ENCODE results near the gene ATF7. TPM values are rescaled to one million over a fixed set of nuclear protein-coding genes. Genes with fewer than 3 reads are reported as not detected.

The ATF7 gene
- total RNA-seq, 4 donors from 2014 or later, result 12.5 to 28.0 (median 20.6) TPM

DNA sequence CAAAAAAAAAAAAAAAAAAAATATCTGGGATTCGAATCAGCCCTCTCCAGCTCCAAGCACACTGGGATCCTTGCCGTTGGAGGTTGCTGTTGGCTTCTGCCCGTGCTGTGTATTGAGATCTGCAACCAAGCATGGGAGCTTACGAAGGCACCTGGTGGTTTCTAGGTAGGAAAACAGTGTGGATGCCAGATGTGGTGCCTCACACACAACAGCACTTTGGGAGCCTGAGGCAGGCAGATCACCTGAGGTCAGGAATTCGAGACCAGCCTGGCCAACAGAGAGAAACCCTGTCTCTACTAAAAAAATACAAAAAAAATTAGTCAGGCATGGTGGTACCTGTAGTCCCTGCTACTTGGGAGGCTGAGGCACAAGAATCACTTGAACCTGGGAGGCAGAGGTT lies 47.4 kb downstream of the ATF7 start:
- Histone ChIP-seq H3K27ac (no peak overlapping the region), H3K27me3 (no peaks in the 10 kb centered on the region), H3K9me3 (no peaks in the 10 kb centered on the region), H3K4me3 (no peak overlapping the region), H3K36me3 (peaks cover 0 to 17% (median 0%) of the 10 kb centered on the region in 3 donors), H3K4me1 (peaks cover 0 to 31% (median 25%) of the 10 kb centered on the region in 3 donors)
- intact Hi-C loops (cut with DNase I), result no loop called here
- TF ChIP-seq, protein P1, sequence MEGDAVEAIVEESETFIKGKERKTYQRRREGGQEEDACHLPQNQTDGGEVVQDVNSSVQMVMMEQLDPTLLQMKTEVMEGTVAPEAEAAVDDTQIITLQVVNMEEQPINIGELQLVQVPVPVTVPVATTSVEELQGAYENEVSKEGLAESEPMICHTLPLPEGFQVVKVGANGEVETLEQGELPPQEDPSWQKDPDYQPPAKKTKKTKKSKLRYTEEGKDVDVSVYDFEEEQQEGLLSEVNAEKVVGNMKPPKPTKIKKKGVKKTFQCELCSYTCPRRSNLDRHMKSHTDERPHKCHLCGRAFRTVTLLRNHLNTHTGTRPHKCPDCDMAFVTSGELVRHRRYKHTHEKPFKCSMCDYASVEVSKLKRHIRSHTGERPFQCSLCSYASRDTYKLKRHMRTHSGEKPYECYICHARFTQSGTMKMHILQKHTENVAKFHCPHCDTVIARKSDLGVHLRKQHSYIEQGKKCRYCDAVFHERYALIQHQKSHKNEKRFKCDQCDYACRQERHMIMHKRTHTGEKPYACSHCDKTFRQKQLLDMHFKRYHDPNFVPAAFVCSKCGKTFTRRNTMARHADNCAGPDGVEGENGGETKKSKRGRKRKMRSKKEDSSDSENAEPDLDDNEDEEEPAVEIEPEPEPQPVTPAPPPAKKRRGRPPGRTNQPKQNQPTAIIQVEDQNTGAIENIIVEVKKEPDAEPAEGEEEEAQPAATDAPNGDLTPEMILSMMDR (IDR thresholded peaks at IDR 0.05), result no peak
- no peak for TF ChIP-seq POLR2A (IDR thresholded peaks at IDR 0.05)
- no peak for DNase-seq
- 91 to 95% methylated on average over 5 of the region's 5 CpGs for WGBS, 2 donors

DNA sequence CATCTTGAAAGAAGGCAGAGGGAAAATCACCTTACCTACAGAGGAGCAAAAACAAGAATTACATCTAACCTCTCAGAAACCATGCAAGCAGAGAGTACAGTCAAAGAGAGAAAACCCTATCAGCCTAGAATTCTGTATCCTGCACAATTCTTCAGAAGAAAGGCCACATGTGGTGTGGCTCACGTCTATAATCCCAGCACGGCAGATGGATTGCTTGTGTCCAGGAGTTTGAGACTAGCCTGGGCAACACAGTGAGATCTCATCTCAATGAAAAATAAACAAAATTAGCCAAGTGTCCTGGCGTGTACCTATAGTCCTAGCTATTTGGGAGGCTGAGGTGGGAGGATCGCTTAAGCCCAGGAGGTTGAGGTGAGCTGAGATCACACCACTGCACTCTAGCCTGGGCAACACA lies 48.2 kb downstream of the ATF7 start:
- DNase-seq, result no peak
- H3K27ac ChIP-seq, result no peak overlapping the region
- intact Hi-C loops (cut with DNase I), result no loop called here
- H3K9me3 ChIP-seq, result no peaks in the 10 kb centered on the region
- peaks cover 0 to 31% (median 25%) of the 10 kb centered on the region in 3 donors for H3K4me1 ChIP-seq
- no peak overlapping the region for H3K4me3 ChIP-seq
- TF ChIP-seq, protein P1 (IDR thresholded peaks at IDR 0.05), result no peak
- no peak for TF ChIP-seq POLR2A (IDR thresholded peaks at IDR 0.05)
- H3K27me3 ChIP-seq, result no peaks in the 10 kb centered on the region
- WGBS, 2 donors, result 81 to 83% methylated on average over 3 to 4 of the region's 4 CpGs
- H3K36me3 ChIP-seq, result peaks cover 0 to 16% (median 0%) of the 10 kb centered on the region in 3 donors

DNA sequence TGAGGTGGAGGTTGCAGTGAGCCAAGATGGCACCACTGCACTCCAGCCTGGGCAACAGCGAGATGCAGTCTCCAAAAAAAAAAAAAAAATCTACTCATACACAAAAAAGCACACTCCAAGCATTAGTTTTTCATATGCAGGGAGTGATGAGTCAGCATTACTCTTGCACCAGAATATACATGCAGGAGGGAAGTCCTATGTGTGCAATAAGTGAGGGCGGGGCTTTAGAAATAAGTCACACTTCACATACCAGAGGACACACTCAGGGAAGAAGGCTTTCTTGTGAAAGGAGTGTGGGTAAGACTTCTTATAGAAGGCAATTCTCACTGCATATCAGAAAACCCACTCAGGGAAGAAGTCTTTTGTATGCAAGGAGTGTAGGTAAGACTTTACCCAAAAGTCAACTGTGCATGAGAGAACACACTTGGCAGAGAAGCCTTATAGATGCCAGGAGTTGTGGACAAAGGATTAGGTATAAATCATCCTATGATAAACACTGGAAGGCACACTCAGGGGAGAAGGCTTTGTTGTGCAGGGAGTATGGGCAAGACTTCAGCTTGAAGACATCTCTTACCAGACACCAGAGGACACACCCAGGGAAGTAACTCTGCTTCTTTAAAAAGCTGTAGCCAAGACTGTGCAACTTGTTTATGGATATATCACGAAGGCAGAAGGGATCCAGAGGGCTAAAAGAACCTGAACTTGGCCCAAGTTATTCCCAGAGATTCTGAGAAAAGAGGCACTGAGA lies 50.5 kb downstream of the ATF7 start:
- Histone ChIP-seq H3K27ac (peak overlapping the region; percentile 42 to 71 (median 58)), H3K4me1 (peaks cover 0 to 31% (median 25%) of the 10 kb centered on the region in 3 donors), H3K36me3 (peaks cover 0 to 11% (median 0%) of the 10 kb centered on the region in 3 donors), H3K27me3 (no peaks in the 10 kb centered on the region), H3K4me3 (peak overlapping the region in 1 of 4 donors; percentile 10), H3K9me3 (no peaks in the 10 kb centered on the region)
- DNase-seq, result no peak
- 25 to 46% methylated on average over 3 of the region's 3 CpGs for WGBS, 2 donors
- no peak for TF ChIP-seq POLR2A (IDR thresholded peaks at IDR 0.05)
- TF ChIP-seq, protein P1 (IDR thresholded peaks at IDR 0.05), result no peak
- intact Hi-C loops (cut with DNase I), result no loop called here

DNA sequence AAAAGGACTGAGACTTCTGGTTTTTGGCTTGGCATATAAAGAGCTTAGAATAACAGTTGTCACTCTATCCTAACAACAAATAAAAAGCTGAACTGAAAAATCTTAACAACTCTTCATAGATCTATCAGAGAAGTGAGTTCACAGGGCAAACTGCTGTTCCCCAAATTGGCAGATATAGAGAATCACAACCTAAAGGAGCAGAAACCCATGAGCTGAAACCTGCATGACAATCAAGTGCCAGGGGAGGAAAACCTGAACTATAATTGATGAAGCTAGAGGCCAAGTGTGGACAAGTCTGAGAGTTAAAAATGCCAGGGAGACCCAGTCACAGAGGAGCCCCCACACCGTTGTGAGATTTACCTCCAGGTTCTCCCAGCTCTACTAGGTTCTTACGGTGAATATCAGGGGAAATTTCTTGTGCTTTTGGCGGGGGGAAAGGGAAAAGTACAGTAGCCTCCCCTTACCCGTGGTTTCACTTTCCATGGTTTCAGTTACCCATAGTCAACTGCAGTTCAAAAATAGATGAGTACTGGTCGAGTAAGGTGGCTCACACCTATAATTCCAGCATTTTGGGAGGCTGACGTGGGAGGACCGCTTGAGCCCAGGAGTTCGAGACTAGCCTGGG lies 53.9 kb downstream of the ATF7 start:
- peaks cover 0 to 11% (median 0%) of the 10 kb centered on the region in 3 donors for H3K36me3 ChIP-seq
- WGBS, 2 donors, result 80 to 89% methylated on average over 8 of the region's 8 CpGs
- intact Hi-C loops (cut with DNase I), result no loop called here
- H3K27me3 ChIP-seq, result no peaks in the 10 kb centered on the region
- TF ChIP-seq, protein P1 (IDR thresholded peaks at IDR 0.05), result no peak
- no peak for TF ChIP-seq POLR2A (IDR thresholded peaks at IDR 0.05)
- H3K9me3 ChIP-seq, result no peaks in the 10 kb centered on the region
- no peak for DNase-seq
- no peak overlapping the region for H3K27ac ChIP-seq
- H3K4me1 ChIP-seq, result peaks cover 0 to 50% (median 35%) of the 10 kb centered on the region in 3 donors
- H3K4me3 ChIP-seq, result no peak overlapping the region

DNA sequence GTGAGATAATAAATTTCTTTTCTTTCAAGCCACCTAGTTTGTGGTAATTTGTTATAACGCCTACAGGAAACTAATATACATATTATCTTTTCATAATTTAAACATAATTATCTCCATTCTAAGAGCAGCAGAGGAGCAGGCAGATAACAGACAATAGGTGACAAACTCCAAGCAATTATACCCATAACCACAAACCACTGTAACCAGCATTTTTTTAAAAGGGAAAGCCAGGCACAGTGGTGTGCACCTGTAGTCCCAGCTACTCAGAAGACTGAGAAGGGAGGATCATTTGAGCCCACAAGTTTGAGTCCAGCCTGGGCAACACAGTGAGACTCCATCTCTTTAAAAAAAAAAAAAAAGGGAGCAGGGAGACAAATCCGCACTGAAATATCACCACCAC lies 54.9 kb downstream of the ATF7 start:
- Histone ChIP-seq H3K4me3 (no peak overlapping the region), H3K27me3 (no peaks in the 10 kb centered on the region), H3K27ac (no peak overlapping the region), H3K36me3 (peaks cover 0 to 7% (median 0%) of the 10 kb centered on the region in 3 donors), H3K9me3 (no peaks in the 10 kb centered on the region), H3K4me1 (peaks cover 0 to 44% (median 30%) of the 10 kb centered on the region in 3 donors)
- DNase-seq, result no peak
- WGBS, 2 donors, result 87 to 89% methylated on average over 2 of the region's 2 CpGs
- TF ChIP-seq, protein P1 (IDR thresholded peaks at IDR 0.05), result no peak
- no peak for TF ChIP-seq POLR2A (IDR thresholded peaks at IDR 0.05)
- intact Hi-C loops (cut with DNase I), result no loop called here

All from esophagus squamous epithelium (tissue), 5 donors.